Motor neuron (in vitro differentiated cells): ENCODE results near the gene TAT. TPM values are rescaled to one million over a fixed set of nuclear protein-coding genes. Genes with fewer than 3 reads are reported as not detected.

Experiments
- ATAC-seq, 8 experiments: fragments of 200-7000 bp; cut with Tn5 transposase; replicated peaks in 6 of 8; 2 replicates each; pipeline ENCODE4 v1.8.0; 2021; ENCODE audit warnings: mild to moderate bottlenecking in 8 of 8, moderate library complexity in 8 of 8
- H3K27ac ChIP-seq, 2 donors: fragments of 250-450 bp; sonication (Bioruptor Pico); 2 replicates each; pipeline ENCODE4 v1.9.0; 2021; ENCODE audit warnings: antibody characterized with exemption in 2 of 2, mild to moderate bottlenecking in 2 of 2, moderate library complexity in 1 of 2
- H3K4me1 ChIP-seq, 2 donors: fragments of 250-450 bp; sonication (Bioruptor Pico); replicated peaks in 1 of 2; 2 replicates each; pipeline ENCODE4 v1.6.1; 2021; ENCODE audit warnings: antibody characterized with exemption in 2 of 2, mild to moderate bottlenecking in 2 of 2, moderate library complexity in 1 of 2
- H3K4me3 ChIP-seq, 5 donors: fragments of 250-450 bp; sonication (Bioruptor Pico); 2 replicates each; pipeline ENCODE4 v1.9.0; 2021; ENCODE audit warnings: antibody characterized with exemption in 5 of 5, mild to moderate bottlenecking in 5 of 5, moderate library complexity in 4 of 5
- WGBS, 10 experiments: fragments of 450-650 bp; shearing (Covaris generic); methylation state at CpG; one replicate each; pipeline ENCODE4 v1.0.0; 2022; 5-methylcytosine and 5-hydroxymethylcytosine counted together
- in situ Hi-C, 9 experiments: fragments of 400-800 bp; cut with MboI; loops; one replicate each; pipeline ENCODE4 v1.15.0; 2021; ENCODE audit warnings: low sequenced_read_pairs in 9 of 9, low pct_unique_long_range_greater_than_20kb in 2 of 9; ENCODE audit not compliant: unreplicated experiment in 9 of 9
- total RNA-seq, 8 experiments: library from RNA; unstranded; fragments of 300-600 nt; gene quantifications; 2 replicates each; pipeline versions ENCODE4 v1.2.3 to v1.2.4, GENCODE V29; 2022

TAT gene
- total RNA-seq, 8 experiments from 2014 or later: 0.05 to 1.2 (median 0.25) TPM

- H3K27ac ChIP-seq: no peak overlapping the region
- in situ Hi-C loops: no loop called here
- H3K4me1 ChIP-seq: no peaks in the 10 kb centered on the region
- H3K4me3 ChIP-seq: no peak overlapping the region
- peak in 3 of 8 experiments; percentile 25 to 38 (median 37) for ATAC-seq
- 0 to 100% (median 74%) methylated on average over 1 to 3 of the region's 3 CpGs; no CpG with 5 or more reads in 2 of the 10 experiments for WGBS, 10 experiments
These were observed 56.3 kb downstream of the TAT start for GRCh38 chr16:71520550-71520949.

Other genes with a start within 250 kb of the TAT start
- gene CALB2, start 218.4 kb downstream of the TAT start, total RNA-seq: 10 to 100 TPM in 1 of 8 experiments, 1 to 10 TPM in 1, under 1 TPM in 4, not detected in 2; 0.33 to 13.5 (median 0.83) TPM
- under 1 TPM in 2 of 8 experiments, not detected in 6; 0.19 to 0.27 TPM for gene TLE7, start 135.0 kb downstream of the TAT start, total RNA-seq
- 10 to 100 TPM in 7 of 8 experiments, 1 to 10 TPM in 1; 9.5 to 23.8 (median 15.5) TPM for gene ZNF23, start 114.8 kb downstream of the TAT start, total RNA-seq
- 10 to 100 TPM in 2 of 8 experiments, 1 to 10 TPM in 6; 2.5 to 27.6 (median 8.1) TPM for gene ZNF19, start 87.8 kb downstream of the TAT start, total RNA-seq
- under 1 TPM in 6 of 8 experiments, not detected in 2; 0.05 to 0.51 (median 0.24) TPM for gene CHST4, start 50.7 kb downstream of the TAT start, total RNA-seq
- 1 to 10 TPM in 2 of 8 experiments, under 1 TPM in 6; 0.27 to 1.4 (median 0.59) TPM for gene MARVELD3, start 49.1 kb upstream of the TAT start, total RNA-seq
- 1 to 10 TPM; 4.1 to 9.7 (median 7.7) TPM for gene PHLPP2, start 147.6 kb upstream of the TAT start, total RNA-seq
- gene AP1G1, start 231.7 kb upstream of the TAT start, total RNA-seq: 10 to 100 TPM; 40.1 to 78.0 (median 63.4) TPM